HepG2 (cell line): ENCODE measurements around the gene PHKG2. TPM values are rescaled to one million over a fixed set of nuclear protein-coding genes. Genes with fewer than 3 reads are reported as not detected.

Experiments
- HOXD1 ChIP-seq: sonication (generic); formaldehyde crosslinking; IDR thresholded peaks from 2 replicates; pipeline ENCODE4 v1.5.0; 2020; ENCODE audit warnings: missing genetic modification reagents
- KDM5B ChIP-seq: sonication (generic); formaldehyde crosslinking; IDR thresholded peaks from 2 replicates; pipeline ENCODE4 v1.4.0; 2020; ENCODE audit warnings: missing genetic modification reagents, mild to moderate bottlenecking, borderline replicate concordance
- MXI1 ChIP-seq: IDR thresholded peaks from 3 replicates; pipeline ENCODE4 v1.6.1; 2012; ENCODE audit warnings: low read depth, low read length, inconsistent platforms, borderline replicate concordance
- NFIB ChIP-seq: sonication (generic); formaldehyde crosslinking; IDR thresholded peaks from 2 replicates; pipeline ENCODE4 v1.9.0; 2021; ENCODE audit warnings: missing genetic modification reagents, mild to moderate bottlenecking, borderline replicate concordance
- RBAK ChIP-seq: sonication (generic); formaldehyde crosslinking; IDR thresholded peaks from 2 replicates; pipeline ENCODE4 v1.5.1; 2020; ENCODE audit warnings: mild to moderate bottlenecking, missing genetic modification reagents
- SRF ChIP-seq: IDR thresholded peaks from 2 replicates; pipeline ENCODE4 v1.6.1; 2011; ENCODE audit warnings: mild to moderate bottlenecking, low read depth, low read length, moderate library complexity
- ZNF282 ChIP-seq: fragments of 450-650 bp; IDR thresholded peaks from 2 replicates; pipeline ENCODE4 v1.6.1; 2018; ENCODE audit not compliant: partially characterized antibody
- ZNF781 ChIP-seq: sonication (generic); formaldehyde crosslinking; IDR thresholded peaks from 2 replicates; pipeline ENCODE4 v1.5.1; 2020; ENCODE audit warnings: borderline replicate concordance, mild to moderate bottlenecking, missing genetic modification reagents; ENCODE audit errors: not compliant biosample characterization
- ZNF782 ChIP-seq: sonication (generic); formaldehyde crosslinking; IDR thresholded peaks from 2 replicates; pipeline ENCODE4 v1.4.0; 2020; ENCODE audit warnings: missing genetic modification reagents, mild to moderate bottlenecking, borderline replicate concordance
- polyA plus RNA-seq, 8 experiments: library from polyadenylated mRNA; depleted of rRNA in 3 of 8; stranded (reverse) in 7 of 8; unstranded in 1 of 8; fragments of >200 nt; fragmentation: Illumina TruSeq in 4 of 8; extraction: Trizol in 4 of 8; gene quantifications; 2 replicates each; pipeline versions ENCODE4 v1.2.1 to v1.2.3, GENCODE V29; 2011 to 2016; ENCODE audit warnings: low read depth in 4 of 8, missing spikeins in 1 of 8, mixed read lengths in 1 of 8; ENCODE audit not compliant: insufficient read depth in 1 of 8
- total RNA-seq, 5 experiments: library from RNA; depleted of rRNA; stranded (reverse); fragments of >200 nt; fragmentation: Illumina TruSeq; extraction: Trizol; gene quantifications; 2 replicates each; pipeline ENCODE4 v1.2.3, GENCODE V29; 2016; ENCODE audit warnings: low read depth in 1 of 5
- TF ChIP-seq, protein P1 (sequence below): IDR thresholded peaks from 2 replicates; pipeline ENCODE4 v1.6.1; 2012; ENCODE audit warnings: inconsistent platforms
- TF ChIP-seq, protein P2 (sequence below): sonication (generic); formaldehyde crosslinking; IDR thresholded peaks from 2 replicates; pipeline ENCODE4 v1.5.0; 2020; ENCODE audit warnings: mild to moderate bottlenecking, low read depth, missing genetic modification reagents, borderline replicate concordance
- TF ChIP-seq, protein P3 (sequence below): sonication (generic); formaldehyde crosslinking; IDR thresholded peaks from 2 replicates; pipeline ENCODE4 v1.5.1; 2020; ENCODE audit warnings: mild to moderate bottlenecking, missing genetic modification reagents
- TF ChIP-seq, protein P4 (sequence below): sonication (generic); formaldehyde crosslinking; IDR thresholded peaks from 2 replicates; pipeline ENCODE4 v1.8.0; 2023; ENCODE audit warnings: mild to moderate bottlenecking, missing genetic modification reagents
- TF ChIP-seq, protein P5 (sequence below): sonication (generic); formaldehyde crosslinking; IDR thresholded peaks from 2 replicates; pipeline ENCODE4 v1.4.0; 2020; ENCODE audit warnings: missing genetic modification reagents
- TF ChIP-seq, protein P6 (sequence below): sonication (generic); formaldehyde crosslinking; IDR thresholded peaks from 2 replicates; pipeline ENCODE4 v1.4.0; 2020; ENCODE audit warnings: missing genetic modification reagents

PHKG2 gene
- total and polyA plus RNA-seq, 2 of the 13 experiments (the other 11 are each of a cell fraction or from before 2014, with no cell fraction given), result 37.4 to 42.1 TPM

DNA sequence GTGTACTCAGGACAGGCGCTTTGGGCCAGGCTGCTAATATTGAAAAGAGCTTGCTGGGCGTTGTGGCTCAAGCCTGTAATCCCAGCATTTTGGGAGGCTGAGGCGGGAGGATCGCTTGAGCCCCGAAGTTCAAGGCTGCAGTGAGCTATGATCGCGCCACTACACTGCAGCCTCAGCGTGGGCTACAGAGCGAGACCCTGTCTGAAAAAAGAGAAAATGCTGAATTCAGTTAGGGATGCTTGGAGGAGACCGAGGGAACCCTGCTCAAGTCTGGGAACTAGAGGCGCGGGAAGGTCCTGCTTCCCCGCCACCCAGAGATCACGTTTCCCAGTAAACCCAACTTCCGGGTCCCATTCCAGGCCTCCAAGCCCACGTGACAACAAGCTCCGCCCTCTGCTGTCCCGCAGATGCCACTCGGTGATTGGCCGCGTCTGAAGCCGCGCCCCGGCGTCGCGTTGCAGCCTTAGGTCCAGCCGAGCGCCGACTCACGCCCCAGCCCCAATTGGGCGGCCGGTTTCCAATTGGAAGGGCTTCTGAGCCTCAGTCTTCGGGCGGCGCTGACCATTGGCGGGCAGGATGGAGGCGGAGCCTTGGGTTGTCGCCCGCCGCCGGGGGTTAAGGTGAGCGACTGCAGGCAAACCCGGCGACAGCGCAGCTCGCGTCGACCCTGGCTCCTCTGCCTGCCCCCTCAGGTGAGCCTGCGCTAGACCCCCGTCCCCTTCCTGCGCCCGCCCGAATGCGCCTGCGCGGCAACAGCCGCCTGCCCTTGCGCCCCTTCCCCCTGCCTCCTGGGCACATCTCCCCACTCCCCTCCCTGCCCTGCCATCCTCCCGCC lies at the start of gene PHKG2 (continued):
- TF ChIP-seq, protein P1, sequence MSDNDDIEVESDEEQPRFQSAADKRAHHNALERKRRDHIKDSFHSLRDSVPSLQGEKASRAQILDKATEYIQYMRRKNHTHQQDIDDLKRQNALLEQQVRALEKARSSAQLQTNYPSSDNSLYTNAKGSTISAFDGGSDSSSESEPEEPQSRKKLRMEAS, result peak; percentile 93
- TF ChIP-seq, protein P2, sequence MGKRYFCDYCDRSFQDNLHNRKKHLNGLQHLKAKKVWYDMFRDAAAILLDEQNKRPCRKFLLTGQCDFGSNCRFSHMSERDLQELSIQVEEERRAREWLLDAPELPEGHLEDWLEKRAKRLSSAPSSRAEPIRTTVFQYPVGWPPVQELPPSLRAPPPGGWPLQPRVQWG, result no peak
- TF ChIP-seq RBAK (CRISPR knock-in tag) (no peak), MXI1 (peak; percentile 95; the same call in 2 of the 3 replicates), ZNF782 (CRISPR knock-in tag) (peak; percentile 46; the same call in 1 of the 2 replicates), SRF (peak; percentile 47; the same call in 1 of the 2 replicates), ZNF781 (CRISPR knock-in tag) (peak; percentile 90), KDM5B (CRISPR knock-in tag) (peak; percentile 83), ZNF282 (no peak), HOXD1 (CRISPR knock-in tag) (peak; percentile 90), NFIB (CRISPR knock-in tag) (no peak)
- TF ChIP-seq, protein P3, sequence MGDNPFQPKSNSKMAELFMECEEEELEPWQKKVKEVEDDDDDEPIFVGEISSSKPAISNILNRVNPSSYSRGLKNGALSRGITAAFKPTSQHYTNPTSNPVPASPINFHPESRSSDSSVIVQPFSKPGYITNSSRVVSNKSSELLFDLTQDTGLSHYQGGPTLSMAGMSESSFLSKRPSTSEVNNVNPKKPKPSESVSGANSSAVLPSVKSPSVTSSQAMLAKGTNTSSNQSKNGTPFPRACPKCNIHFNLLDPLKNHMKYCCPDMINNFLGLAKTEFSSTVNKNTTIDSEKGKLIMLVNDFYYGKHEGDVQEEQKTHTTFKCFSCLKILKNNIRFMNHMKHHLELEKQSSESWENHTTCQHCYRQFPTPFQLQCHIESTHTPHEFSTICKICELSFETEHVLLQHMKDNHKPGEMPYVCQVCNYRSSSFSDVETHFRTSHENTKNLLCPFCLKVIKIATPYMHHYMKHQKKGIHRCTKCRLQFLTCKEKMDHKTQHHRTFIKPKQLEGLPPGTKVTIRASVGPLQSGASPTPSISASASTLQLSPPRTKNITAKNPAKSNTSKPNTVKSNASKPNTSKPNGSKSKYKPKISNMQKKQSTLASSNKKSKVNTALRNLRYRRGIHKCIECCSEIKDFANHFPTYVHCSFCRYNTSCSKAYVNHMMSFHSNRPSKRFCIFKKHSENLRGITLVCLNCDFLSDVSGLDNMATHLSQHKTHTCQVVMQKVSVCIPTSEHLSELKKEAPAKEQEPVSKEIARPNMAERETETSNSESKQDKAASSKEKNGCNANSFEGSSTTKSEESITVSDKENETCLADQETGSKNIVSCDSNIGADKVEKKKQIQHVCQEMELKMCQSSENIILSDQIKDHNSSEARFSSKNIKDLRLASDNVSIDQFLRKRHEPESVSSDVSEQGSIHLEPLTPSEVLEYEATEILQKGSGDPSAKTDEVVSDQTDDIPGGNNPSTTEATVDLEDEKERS (CRISPR knock-in tag), result peak; percentile 79; the same call in 1 of the 2 replicates
- TF ChIP-seq, protein P4, sequence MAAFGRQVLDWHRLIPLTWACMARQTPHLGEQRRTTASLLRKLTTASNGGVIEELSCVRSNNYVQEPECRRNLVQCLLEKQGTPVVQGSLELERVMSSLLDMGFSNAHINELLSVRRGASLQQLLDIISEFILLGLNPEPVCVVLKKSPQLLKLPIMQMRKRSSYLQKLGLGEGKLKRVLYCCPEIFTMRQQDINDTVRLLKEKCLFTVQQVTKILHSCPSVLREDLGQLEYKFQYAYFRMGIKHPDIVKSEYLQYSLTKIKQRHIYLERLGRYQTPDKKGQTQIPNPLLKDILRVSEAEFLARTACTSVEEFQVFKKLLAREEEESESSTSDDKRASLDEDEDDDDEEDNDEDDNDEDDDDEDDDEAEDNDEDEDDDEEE, result no peak; the same call in 1 of the 2 replicates
- TF ChIP-seq, protein P5, sequence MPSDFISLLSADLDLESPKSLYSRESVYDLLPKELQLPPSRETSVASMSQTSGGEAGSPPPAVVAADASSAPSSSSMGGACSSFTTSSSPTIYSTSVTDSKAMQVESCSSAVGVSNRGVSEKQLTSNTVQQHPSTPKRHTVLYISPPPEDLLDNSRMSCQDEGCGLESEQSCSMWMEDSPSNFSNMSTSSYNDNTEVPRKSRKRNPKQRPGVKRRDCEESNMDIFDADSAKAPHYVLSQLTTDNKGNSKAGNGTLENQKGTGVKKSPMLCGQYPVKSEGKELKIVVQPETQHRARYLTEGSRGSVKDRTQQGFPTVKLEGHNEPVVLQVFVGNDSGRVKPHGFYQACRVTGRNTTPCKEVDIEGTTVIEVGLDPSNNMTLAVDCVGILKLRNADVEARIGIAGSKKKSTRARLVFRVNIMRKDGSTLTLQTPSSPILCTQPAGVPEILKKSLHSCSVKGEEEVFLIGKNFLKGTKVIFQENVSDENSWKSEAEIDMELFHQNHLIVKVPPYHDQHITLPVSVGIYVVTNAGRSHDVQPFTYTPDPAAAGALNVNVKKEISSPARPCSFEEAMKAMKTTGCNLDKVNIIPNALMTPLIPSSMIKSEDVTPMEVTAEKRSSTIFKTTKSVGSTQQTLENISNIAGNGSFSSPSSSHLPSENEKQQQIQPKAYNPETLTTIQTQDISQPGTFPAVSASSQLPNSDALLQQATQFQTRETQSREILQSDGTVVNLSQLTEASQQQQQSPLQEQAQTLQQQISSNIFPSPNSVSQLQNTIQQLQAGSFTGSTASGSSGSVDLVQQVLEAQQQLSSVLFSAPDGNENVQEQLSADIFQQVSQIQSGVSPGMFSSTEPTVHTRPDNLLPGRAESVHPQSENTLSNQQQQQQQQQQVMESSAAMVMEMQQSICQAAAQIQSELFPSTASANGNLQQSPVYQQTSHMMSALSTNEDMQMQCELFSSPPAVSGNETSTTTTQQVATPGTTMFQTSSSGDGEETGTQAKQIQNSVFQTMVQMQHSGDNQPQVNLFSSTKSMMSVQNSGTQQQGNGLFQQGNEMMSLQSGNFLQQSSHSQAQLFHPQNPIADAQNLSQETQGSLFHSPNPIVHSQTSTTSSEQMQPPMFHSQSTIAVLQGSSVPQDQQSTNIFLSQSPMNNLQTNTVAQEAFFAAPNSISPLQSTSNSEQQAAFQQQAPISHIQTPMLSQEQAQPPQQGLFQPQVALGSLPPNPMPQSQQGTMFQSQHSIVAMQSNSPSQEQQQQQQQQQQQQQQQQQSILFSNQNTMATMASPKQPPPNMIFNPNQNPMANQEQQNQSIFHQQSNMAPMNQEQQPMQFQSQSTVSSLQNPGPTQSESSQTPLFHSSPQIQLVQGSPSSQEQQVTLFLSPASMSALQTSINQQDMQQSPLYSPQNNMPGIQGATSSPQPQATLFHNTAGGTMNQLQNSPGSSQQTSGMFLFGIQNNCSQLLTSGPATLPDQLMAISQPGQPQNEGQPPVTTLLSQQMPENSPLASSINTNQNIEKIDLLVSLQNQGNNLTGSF (CRISPR knock-in tag), result peak; percentile 33; the same call in 1 of the 2 replicates
- TF ChIP-seq, protein P6, sequence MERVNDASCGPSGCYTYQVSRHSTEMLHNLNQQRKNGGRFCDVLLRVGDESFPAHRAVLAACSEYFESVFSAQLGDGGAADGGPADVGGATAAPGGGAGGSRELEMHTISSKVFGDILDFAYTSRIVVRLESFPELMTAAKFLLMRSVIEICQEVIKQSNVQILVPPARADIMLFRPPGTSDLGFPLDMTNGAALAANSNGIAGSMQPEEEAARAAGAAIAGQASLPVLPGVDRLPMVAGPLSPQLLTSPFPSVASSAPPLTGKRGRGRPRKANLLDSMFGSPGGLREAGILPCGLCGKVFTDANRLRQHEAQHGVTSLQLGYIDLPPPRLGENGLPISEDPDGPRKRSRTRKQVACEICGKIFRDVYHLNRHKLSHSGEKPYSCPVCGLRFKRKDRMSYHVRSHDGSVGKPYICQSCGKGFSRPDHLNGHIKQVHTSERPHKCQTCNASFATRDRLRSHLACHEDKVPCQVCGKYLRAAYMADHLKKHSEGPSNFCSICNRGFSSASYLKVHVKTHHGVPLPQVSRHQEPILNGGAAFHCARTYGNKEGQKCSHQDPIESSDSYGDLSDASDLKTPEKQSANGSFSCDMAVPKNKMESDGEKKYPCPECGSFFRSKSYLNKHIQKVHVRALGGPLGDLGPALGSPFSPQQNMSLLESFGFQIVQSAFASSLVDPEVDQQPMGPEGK (CRISPR knock-in tag), result no peak; the same call in none of the 2 replicates
